HG03354 (cell line): ENCODE data around the gene KLHL30.

Experiments
- ATAC-seq: cut with Tn5 transposase; IDR thresholded peaks from one replicate; pipeline ENCODE4 v1.9.1; 2021; ENCODE audit warnings: mild to moderate bottlenecking; ENCODE audit not compliant: unreplicated experiment, poor library complexity, severe bottlenecking

Gene KLHL30

DNA sequence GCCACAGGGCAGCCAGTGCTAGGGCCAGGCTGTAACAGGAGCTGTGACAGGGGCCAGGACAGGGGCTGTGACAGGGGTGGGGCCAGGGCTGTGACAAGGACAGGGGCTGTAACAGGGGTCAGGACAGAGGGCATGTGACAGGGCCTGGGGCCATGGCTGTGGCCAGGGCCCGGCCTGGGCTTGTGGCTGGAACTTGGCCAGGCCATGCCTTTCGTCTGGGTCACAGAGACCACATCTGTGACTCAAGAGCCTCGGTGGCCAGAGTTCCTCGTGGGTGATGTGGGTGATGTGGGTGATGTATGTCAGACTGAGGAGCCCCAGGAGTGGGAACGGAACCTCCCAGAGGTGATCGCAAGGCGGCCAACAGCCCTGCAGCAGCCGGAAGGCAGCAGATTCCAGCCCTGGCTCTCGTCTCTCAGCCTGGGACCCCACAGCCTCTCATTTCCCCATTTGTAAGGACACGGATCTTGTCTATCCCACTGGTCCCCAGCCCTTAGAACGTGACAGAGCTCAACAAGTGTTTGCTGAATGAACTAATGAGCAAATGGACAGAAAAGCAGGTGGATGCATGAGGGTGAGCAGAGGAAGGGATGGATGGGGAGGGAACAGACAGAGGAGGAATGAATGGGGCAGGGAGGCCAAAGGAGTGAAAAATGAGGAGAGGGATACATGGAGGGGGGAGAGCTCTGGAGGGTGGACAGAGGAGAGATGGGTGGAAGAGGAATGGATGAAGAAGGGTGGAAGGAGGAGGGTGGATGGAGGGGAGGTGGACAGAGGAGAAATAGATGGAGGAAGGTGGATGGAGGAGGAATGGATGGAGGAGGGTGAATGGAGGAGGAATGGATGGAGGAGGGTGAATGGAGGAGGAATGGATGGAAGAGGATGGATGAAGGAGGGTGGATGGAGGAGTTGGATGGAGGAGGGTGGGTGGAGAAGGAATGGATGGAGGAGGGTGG, 21.0 kb upstream of the KLHL30 start:
- no peak for ATAC-seq

DNA sequence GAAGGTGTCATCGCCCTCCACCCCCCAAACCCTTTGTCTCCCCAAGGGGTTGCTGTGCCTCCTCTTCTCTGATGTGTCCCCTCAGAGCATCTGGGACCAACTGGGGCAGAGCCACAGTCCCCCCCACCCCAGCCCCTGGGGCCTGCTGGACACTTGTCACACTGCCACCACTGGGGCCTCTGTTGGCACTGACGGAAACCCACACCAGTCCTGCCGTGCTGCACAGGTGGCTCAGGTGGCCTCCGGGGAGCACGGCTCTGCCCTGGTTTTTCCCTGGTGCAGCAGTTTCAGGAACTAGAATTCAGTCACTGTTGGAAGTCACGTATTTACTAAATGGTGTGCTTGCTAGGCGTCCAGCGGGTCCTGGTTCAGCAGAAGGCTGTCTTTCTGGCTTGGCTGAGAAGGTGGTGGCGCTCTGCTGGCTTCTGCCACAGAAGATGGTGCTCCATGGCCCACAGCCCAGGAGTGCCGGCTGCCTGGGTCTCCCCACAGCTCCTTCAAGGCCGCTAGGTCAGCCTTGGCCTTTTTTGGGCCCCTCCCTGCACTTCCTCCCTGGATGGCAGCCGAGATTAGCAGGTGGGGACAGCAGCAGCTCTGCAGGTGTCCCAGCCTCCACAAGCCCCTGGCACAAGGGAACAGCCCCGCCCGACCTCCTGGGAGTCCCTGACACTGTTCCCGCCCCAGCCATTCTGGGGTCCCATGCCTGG, 18.6 kb upstream of the KLHL30 start:
- ATAC-seq = no peak

GRCh38 chr2:238120463-238121298, 17.8 kb upstream of the KLHL30 start:
- no peak for ATAC-seq

- ATAC-seq = no peak
Observed at GRCh38 chr2:238121511-238122286, 16.8 kb upstream of the KLHL30 start.

DNA sequence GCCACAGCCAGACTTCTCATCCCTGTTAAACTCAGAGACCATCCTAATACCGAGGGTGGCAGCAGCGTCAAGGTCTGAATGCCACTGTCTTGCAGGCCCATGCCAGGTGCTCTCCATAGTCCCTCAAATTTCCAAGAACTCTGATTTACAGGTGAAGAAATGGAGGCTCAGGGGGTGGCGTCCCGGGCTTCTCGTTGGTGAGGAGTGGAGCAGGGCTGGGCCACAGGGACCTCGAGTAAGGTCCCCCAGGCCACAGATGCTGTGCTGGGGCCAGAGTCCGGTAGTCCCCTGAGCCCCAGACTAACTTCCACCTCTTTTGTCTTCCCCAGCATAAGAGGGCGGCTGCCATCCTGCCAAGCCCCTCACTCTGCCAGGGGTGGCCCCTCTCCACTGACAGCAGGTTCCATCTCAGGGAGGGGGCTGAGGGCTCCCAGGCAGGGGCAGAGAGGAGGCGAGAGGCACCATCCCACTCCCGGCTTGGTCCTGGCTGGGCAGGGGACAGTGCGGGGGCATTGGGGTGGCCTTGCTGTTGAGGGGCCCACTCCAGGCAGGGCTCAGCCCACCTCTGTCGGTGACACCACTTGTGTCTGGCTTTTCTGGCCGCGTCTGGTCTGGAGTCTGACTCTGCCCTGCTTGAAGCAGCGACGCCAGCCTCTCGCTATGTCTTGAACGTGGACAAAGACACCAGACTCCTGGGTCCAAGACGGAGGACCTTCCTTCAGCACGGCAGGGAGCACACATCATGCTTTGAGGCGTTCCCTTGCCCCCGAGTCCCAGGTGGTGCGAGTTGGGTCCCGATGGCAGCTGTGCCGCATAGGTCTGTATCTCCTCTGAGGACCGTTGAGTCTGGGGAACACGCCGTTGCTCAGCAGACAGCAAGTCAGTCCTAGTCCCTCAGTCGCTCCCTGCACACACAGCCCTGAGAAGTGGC, 15.9 kb upstream of the KLHL30 start:
- no peak for ATAC-seq

GRCh38 chr2:238123218-238123971, 15.1 kb upstream of the KLHL30 start:
- ATAC-seq = no peak

GRCh38 chr2:238123991-238124470, 14.4 kb upstream of the KLHL30 start:
- no peak for ATAC-seq

GRCh38 chr2:238124488-238125126, 13.9 kb upstream of the KLHL30 start:
- ATAC-seq = no peak

DNA sequence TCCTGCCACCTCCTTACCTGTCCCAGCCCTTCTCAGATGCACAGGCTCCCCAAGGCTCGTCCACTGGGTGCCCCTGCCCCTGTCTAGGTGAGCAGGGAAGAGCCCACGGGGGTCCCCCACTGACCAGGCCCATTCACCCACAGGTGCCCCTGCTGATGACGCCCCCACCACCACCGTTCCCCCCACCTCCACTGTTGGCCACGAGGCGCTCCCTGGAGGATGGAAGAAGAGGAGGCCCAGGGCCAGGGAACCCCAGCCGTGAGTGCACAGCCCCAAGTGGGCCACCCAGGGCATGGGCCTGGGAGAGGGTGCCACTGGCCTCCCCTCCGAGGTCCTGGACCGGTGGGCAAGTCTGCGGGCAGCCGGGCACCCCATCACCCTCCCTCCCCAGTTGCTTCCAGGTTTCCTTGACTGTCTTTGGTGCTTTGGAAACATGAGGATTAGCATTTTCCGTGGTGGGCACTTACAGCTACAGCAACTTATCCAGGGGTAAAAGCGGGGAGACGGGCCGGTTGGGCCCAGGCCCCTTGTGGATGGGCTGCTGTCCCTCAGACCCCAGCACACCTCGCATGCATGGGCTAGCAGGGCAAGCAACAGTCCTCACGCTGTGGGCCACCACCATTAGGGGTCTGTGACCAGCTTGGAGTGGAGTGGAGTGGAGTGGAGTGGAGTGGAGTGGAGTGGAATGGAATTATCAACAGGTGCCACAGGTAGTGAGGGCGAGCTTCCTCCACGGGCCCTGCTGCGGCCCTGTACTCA, 13.2 kb upstream of the KLHL30 start:
- ATAC-seq = no peak

DNA sequence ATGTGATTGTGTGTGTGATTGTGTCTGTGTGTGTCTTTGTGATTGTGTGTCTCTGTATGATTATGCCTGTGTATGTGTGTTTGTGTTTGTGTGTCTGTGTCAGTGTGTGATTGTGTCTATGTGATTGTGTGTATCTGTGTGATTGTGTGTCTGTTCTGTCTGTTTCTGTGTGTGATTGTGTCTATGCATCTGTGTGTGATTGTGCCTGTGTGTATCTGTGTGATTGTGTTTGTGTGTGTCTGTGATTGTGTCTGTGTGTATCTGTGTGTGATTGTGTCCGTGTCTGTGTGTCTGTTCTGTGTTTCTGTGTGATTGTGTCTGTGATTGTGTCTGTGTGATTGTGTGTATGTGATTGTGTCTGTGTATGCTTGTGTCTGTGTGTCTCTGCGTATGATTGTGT, 12.1 kb upstream of the KLHL30 start:
- ATAC-seq = no peak

DNA sequence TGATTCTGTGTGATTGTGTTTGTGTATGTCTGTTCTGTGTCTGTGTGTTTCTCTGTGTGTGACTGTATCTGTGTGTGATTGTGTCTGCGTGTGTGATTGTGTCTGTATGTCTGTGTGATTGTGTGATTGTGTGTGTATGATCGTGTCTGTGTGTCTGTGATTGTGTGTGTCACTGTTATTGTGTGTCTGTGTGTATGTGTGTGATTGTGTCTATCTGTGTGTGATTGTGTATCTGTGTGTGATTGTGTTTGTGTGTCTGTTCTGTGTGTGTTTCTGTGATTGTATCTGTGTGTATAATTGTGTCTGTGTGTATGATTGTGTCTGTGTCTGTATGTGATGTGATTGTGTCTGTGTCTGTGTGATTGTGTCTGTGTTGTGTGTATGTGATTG, 11.7 kb upstream of the KLHL30 start:
- ATAC-seq = no peak

- ATAC-seq = no peak
Observed at GRCh38 chr2:238127165-238128060, 11.1 kb upstream of the KLHL30 start.

DNA sequence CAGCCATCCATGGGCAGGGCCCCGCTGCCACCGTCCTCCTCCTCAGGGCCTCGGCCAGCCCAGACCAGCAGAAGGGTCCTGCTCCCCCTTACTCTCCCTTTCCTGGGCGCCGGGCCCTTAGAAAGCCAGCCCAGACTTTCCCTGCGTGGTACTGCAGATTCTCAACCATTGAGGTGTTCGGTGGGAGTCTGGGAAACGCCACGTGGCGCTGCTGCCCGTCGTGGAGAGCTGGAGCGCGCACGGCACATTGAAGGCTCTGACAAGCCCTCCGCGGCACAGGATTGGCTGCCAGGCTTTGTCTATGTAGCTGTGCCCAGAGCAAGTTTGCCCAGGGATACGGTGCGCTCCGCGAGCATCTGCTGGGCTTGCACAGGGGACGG, 10.4 kb upstream of the KLHL30 start:
- no peak for ATAC-seq

GRCh38 chr2:238128534-238129001, 9.9 kb upstream of the KLHL30 start:
- ATAC-seq = no peak
